CD4-positive, alpha-beta T cell treated with Interferon alpha-2 for 1 hour (primary cell): Measurements from ENCODE around the gene ATP5PB.

Source experiments
- DNase-seq, 2 donors: peaks; one replicate each; pipeline ENCODE4 v3.0.0-alpha.2; 2020 to 2022

The ATP5PB gene

GRCh38 chr1:111448918-111449702 lies at the start of gene ATP5PB, which contains the start of gene WDR77:
ATP5PB (plus strand) TSS chr1:111449464; CDS start chr1:111449542, 78 bp downstream.
WDR77 (minus strand) TSS chr1:111449256; CDS start chr1:111449169, 87 bp downstream.
- DNase-seq = peak; percentile 96 to 98

DNA sequence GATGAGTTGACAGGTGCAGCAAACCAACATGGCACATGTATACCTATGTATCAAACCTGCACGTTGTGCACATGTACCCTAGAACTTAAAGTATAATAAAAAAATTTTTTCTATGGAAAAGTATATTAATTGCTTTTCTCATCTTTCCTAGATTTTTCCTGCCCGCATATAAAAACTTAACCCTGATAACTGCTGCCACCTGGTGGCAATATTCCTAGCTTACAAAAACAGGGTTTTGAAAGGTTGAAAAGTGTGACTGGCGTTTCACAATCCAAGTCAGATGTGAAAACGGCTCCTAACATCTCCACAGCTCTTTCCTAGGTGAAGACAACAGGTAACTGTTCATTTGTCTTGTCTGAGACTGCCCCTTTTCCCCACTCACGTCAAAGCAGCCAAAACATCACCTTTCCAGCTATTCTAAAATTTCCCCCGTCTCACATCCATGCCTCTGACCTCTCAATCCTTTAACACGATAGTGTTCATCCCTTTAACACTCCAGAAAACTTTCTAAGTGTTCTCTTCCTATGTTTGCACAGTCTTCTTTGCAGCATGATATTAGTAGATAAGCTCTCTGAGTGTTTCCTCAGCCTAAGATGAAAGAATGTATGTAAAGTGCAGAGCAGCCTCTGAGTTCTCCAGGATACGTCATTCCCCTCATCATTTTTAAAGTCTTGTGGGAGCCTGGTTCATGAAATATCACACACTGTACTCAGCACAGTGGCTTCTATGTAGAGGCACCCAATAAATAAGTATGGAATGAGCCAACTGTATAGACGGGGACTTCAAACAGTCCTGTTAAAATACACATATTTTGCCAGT lies 49.3 kb upstream of the ATP5PB start:
- peak; percentile 10 to 56 for DNase-seq

- DNase-seq = no peak
Observed at GRCh38 chr1:111402083-111402482, 47.2 kb upstream of the ATP5PB start.

DNA sequence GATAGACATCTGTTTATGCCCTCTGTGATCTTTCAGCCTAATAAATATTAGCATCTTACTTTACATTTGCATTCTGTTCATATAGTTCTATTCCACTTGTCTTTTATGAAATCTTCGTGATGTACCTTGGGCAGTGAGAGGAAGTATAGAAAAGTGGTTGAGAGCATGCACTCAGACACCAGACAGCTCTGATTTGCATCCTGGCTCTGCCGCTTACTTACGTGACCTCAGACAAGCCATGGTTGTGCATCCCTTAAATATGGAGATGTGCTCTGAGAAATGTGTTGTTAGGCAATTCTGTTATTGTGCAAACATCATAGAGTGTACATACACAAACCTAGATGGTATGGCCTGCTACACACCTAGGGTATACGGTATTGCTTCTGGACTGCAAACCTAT lies 44.7 kb upstream of the ATP5PB start:
- DNase-seq = no peak

- DNase-seq = peak; percentile 26 to 58
Observed at GRCh38 chr1:111406321-111406768, 42.9 kb upstream of the ATP5PB start.

- no peak for DNase-seq
Observed at GRCh38 chr1:111407301-111407700, 42.0 kb upstream of the ATP5PB start.

GRCh38 chr1:111412839-111413238 lies 36.4 kb upstream of the ATP5PB start:
- no peak for DNase-seq

DNA sequence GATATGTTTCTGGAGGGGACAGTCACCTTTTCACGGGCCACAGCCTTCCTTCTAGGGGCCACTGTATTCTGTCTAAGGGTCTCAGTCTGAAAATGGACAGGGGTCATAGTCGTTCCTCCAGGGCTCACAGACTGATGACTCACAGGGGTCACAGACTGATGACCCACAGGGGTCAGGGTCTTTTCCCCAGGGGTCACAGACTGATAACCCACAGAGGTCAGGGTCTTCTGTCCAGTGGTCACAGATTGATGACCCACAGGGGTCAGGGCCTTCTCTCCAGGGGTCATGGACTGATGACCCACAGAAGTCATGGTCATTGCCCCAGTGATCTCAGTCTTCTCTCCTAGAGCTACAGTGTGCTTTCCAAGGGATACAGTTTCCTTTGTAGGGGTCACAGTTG lies 34.5 kb upstream of the ATP5PB start:
- DNase-seq = no peak

DNA sequence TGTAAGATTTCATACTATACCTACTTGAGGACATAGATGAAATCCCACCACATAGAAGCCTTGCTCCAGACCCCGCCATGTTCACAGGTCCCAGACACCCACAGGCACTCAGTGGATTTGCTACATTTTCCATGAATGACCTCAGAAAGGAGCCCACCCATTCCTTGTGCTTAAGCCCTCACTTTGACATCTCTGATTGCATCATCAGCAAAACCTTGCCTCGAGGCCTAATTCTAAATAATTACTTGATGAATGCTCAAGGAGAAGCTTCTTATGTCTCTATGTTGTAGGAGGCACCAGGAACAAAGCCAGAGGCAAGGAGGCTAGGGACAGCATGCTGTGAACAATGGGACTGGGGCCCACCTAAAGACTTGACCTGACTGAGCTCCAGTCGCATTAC lies 33.8 kb upstream of the ATP5PB start:
- no peak for DNase-seq

GRCh38 chr1:111417755-111418154 lies 31.5 kb upstream of the ATP5PB start:
- DNase-seq = no peak

- no peak for DNase-seq
Observed at GRCh38 chr1:111419037-111419436, 30.2 kb upstream of the ATP5PB start.

DNA sequence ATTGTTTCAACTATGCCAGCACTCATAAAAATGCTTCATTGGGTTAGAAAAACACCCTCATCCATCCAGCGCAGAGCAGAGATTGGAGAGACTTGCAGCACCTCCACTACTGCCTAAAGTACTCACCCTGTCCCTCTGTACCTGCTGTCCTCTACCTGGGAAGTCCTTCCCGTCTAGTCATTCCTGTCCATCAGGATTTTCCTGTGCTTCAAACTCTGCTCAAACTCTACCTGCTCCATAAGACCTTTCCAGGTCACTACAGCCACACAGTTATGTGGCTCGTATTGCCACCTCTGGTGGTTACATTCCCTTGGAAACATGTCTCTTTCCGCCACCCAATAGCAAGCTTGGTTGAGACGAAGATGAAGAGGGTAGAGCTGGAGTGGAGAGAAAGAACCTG lies 28.9 kb upstream of the ATP5PB start:
- DNase-seq = no peak

GRCh38 chr1:111422546-111423391 lies 26.5 kb upstream of the ATP5PB start:
- DNase-seq = no peak

DNA sequence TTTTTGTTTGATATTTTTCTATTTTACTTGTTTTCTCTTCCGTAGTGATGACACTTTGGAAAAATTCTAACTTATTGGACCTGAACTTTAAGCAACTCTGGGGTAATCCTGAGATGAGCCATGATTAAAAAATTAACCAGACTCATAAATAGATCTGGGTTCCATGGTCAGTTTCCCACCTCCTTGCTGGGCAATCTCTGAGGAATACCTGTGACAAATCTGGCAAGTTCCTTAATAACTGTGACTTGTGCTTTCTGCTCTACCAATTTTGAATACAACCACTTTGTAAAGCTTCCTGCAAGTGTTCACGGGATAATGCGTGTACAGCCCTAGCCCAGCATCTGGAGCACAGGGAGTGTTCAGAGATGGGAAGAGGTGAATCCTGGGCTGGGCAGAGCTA lies 25.0 kb upstream of the ATP5PB start:
- DNase-seq = no peak

- no peak for DNase-seq
Observed at GRCh38 chr1:111436726-111437125, 12.5 kb upstream of the ATP5PB start.

GRCh38 chr1:111439461-111440351 lies 9.6 kb upstream of the ATP5PB start:
- DNase-seq = no peak

- peak; percentile 67 to 76 for DNase-seq
Observed at GRCh38 chr1:111441573-111442192, 7.6 kb upstream of the ATP5PB start.

GRCh38 chr1:111442457-111442856 lies 6.8 kb upstream of the ATP5PB start:
- DNase-seq = no peak

DNA sequence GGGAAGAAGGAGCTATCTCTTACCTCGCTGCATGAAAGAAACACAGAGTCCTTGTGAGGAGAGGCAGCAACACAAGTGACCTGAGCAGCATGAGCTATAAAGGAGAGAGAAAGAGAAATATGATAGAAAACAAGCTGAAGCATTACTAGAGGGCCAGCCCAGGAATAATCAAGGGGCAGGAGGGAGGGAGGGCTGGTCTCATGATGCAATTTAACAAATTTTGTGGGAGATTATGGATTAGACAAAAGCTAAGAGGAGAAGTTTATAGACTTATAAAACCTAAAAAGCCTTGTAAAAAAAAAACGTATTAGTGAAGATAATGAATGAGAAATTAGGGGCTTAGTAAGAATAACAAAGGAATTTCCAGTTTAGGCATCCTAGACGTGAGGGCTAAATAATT lies 5.2 kb upstream of the ATP5PB start:
- no peak for DNase-seq

DNA sequence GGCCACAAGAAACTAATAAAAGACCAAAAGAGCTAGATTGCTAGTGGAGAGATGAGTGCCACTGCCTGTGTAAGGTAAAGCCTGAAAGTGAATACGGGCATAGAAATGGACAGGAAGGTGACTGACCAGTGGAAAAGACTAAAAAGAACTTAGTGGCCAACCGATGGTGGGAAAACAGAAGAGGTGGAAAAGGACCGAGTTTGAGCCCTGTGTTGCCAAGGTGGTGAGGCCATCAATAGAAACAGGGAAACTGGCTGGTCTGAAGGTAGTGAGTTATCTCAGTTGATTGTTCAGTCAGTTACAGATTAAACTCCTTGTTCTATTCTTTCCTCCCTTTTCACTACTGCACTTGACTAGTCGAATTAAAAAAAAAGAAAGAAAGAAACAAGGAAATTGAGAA lies 2.7 kb upstream of the ATP5PB start:
- DNase-seq = no peak
